Hepatic stellate cell (primary cell): ENCODE measurements around the gene HDDC3.
"Not testable (repeated sequence)": the region's sequence is repeated elsewhere in the genome, so short reads cannot be mapped to it uniquely, and the experiment has no call there.

ENCODE experiments used
- DNase-seq: peaks from one replicate; pipeline ENCODE4 v3.0.0; 2011; ENCODE audit warnings: low spot score

Gene HDDC3

GRCh38 chr15:90930861-90931574 is 1.3 kb downstream of the HDDC3 start:
- DNase-seq: peak; percentile 45

- DNase-seq: no peak
Observed at GRCh38 chr15:90929246-90930019, 2.9 kb downstream of the HDDC3 start.

GRCh38 chr15:90928106-90928505 is 4.2 kb downstream of the HDDC3 start:
- not testable (repeated sequence) for DNase-seq

GRCh38 chr15:90926766-90927165 is 5.6 kb downstream of the HDDC3 start:
- DNase-seq: not testable (repeated sequence)

GRCh38 chr15:90924375-90924774 is 8.0 kb downstream of the HDDC3 start:
- no peak for DNase-seq

GRCh38 chr15:90922712-90923322 is 9.5 kb downstream of the HDDC3 start:
- not testable (repeated sequence) for DNase-seq

GRCh38 chr15:90921887-90922286 is 10.5 kb downstream of the HDDC3 start:
- DNase-seq: no peak

GRCh38 chr15:90918835-90919234 is 13.5 kb downstream of the HDDC3 start:
- DNase-seq: no peak

- no peak for DNase-seq
Observed at GRCh38 chr15:90918034-90918788, 14.1 kb downstream of the HDDC3 start.

- DNase-seq: no peak
Observed at GRCh38 chr15:90917569-90917968, 14.8 kb downstream of the HDDC3 start.

- no peak for DNase-seq
Observed at GRCh38 chr15:90916461-90916860, 15.9 kb downstream of the HDDC3 start.

- no peak for DNase-seq
Observed at GRCh38 chr15:90915808-90916440, 16.4 kb downstream of the HDDC3 start.

- DNase-seq: no peak
Observed at GRCh38 chr15:90915216-90915807, 17.0 kb downstream of the HDDC3 start.

- no peak for DNase-seq
Observed at GRCh38 chr15:90914305-90915080, 17.9 kb downstream of the HDDC3 start.

- no peak for DNase-seq
Observed at GRCh38 chr15:90913398-90913944, 18.9 kb downstream of the HDDC3 start.

GRCh38 chr15:90912770-90913075 is 19.6 kb downstream of the HDDC3 start:
- no peak for DNase-seq

- DNase-seq: no peak
Observed at GRCh38 chr15:90911906-90912769, 20.2 kb downstream of the HDDC3 start.

GRCh38 chr15:90911302-90911623 is 21.1 kb downstream of the HDDC3 start:
- no peak for DNase-seq

- no peak for DNase-seq
Observed at GRCh38 chr15:90910441-90911301, 21.7 kb downstream of the HDDC3 start.
